Middle frontal gyrus (tissue), 1 donor: Measurements from ENCODE around the gene ARPC1A.
"Not testable (repeated sequence)": the region's sequence is repeated elsewhere in the genome, so short reads cannot be mapped to it uniquely, and the experiment has no call there.

Experiments used
- DNase-seq: peaks from one replicate; pipeline ENCODE4 v3.0.0-alpha.2; 2015; ENCODE audit warnings: low spot score; ENCODE audit errors: extremely low spot score

Gene ARPC1A

DNA sequence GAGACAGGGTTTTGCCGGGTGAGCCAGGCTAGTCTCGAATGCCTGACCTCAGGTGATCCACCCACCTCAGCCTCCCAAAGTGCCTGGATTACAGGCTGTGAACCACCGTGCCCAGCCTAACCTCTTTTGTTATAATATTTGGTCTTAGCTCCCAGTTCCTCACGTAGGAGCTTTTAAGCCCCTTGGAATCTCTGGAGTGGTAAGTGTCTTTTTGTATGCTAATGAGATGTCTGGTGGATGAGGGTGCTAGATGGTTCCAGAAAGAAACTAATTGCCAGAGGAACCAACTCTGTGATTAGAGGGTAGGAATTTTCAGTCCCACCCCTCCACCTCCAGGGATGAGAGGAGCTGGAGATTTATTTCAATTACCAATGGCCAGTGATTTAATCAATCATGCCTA lies 5.3 kb upstream of the ARPC1A start:
- DNase-seq, result no peak

DNA sequence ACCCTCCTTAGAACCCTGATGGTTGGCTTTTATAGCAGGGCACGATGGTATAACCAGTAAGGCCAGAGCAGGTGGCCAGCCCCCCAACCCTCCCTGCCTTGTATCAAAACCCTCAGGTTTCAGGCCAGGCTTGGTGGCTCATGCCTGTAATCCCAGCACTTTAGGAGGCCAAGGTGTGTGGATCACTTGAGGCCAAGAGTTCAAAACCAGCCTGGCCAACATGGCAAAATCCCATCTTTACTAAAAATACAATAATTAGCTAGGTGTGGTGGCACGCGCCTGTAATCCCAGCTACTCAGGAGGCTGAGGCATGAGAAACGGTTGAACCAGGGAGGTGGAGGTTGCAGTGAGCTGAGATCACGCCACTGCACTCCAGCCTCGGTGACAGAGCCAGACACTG lies 3.0 kb upstream of the ARPC1A start:
- not testable (repeated sequence) for DNase-seq

DNA sequence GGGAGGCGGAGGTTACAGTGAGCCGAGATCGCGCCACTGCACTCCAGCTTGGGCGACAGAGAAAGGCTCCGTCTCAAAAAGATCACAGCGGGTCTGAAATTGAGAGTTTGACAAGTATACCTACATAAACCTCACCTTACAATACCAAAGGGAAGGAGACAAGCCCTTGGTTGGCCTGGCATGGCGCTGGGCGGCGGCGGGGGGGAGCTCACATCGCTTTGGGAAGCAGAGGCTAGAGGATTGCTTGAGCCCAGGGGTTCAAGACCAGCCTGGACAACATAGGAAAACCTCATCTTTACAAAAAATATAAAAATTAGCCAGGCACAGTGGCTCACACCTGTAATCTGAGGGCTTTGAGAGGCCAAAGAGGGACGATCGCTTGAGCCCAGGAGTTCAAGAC lies 1.1 kb upstream of the ARPC1A start:
- DNase-seq, result no peak

DNA sequence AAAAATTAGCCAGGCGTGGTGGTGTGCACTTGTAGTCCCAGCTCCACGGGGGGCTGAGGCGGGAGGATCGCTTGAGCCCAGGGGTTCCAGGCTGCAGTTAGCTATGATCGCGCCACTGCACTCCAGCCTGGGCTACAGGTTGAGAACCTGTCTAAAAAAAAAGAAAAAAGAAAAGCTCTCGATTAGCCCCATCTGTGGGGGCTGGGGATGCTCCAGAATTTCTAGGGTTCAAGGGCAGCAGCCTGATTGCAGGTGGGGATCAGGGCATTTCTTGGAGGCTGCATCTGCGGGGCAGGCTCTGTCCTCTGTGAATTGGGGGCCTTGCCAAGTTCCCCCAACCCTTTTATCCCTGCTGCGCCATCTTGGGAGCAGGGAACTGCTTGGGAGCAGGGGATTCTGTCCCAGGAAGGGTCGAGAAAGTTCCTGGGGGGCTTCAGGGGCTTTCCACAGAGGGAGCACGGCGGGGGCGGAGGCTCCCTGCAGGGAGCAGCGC lies 651 bp upstream of the ARPC1A start:
- DNase-seq, result no peak

DNA sequence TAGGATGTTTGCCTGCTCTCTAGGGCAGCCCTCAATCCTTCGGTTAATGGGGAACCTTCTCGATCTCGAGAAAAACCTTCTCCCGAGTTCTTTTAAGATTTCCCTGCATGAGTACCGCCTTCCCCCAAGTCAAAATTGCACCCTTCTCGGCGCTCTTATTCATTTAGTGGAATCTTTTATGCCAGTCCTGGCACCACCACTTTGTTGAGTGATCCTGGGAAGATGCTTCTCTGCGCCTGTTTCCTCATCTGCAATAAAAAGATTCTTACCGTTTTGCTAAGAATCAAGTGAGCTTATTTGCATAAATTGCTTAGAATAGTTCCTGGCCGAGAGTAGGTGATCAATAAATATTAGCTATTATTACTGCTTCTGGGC lies 697 bp downstream of the ARPC1A start:
- DNase-seq, result no peak

DNA sequence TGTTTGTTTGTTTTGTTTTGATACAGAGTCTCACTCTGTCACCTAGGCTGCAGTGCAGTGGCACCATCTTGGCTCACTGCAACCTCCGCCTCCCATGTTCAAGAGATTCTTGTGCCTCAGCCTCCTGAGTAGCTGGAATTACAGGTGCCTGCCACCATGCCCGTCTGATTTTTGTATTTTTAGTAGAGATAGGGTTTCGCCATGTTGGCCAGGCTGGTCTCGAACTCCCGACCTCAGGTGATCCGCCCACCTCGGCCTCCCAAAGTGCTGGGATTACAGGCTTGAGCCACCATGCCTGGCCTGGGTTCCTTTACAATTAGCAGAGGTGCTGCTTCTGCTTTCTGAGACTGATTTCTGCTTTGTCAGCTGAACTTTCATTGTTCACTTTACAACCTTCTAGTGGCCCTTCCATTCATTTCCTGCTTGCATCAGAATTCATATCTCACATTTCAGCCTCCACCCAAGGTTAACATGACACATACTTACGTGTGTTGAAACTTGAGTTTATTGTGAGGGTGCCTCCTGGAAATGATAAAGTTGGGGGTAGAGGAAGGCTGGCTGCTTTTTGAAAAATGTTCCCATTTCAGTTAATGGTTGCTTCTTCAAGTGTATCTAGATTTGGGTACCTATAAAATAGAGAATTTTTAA lies 4.7 kb downstream of the ARPC1A start:
- not testable (repeated sequence) for DNase-seq

DNA sequence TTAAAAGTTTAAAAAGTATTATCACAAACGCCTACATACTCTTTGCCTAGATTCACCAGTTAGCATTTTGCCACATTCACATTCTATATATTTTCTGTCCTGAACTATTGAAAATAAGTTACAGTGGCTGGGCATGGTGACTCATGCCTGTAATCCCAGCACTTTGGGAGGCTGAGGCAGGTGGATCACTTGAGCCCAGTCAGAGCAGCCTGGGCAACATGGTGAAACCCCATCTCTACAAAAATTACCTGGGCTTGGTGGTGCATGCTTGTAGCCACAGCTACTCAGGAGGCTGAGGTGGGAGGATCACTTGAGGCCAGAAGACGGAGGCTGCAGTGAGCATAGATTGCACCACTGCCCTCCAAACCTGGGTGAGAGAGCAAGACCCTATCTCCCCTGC lies 5.3 kb downstream of the ARPC1A start:
- DNase-seq, result no peak

DNA sequence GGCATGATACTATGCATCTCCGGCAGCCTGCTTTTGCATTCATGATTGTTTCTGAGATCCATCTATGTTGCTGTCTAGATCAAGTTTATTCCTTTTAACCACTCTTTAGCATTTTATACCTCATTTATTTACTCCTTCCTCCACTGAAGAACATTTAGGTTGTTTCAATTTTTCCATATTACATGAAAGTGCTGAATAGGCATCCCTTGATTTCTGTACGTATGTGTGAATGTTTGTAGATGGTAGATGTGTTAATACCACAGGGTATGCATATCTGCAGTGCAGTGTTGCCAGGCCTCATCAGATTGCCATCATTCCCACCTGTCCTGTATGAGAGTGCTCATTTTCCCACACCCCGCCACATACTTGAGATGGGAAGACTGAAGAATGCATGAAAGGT lies 13.9 kb downstream of the ARPC1A start:
- DNase-seq, result no peak

DNA sequence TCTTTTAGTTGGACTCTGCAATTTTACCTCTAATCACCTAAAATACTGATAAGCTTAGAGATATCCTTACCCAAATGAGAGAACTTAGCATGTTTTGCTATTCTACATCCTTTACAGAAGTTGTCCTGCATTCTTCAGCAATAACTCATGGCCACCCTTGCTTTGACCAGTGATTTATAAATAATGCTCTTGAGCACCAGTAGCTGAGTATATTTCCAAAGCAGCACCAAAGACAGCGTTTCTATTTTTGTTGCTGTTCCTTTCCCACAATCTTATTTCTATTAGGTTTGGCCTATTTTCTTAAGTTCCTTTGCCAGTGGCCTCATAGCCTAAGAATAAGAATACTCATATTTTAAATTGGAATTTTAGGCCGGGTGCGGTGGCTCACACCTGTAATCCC lies 15.0 kb downstream of the ARPC1A start:
- DNase-seq, result no peak

DNA sequence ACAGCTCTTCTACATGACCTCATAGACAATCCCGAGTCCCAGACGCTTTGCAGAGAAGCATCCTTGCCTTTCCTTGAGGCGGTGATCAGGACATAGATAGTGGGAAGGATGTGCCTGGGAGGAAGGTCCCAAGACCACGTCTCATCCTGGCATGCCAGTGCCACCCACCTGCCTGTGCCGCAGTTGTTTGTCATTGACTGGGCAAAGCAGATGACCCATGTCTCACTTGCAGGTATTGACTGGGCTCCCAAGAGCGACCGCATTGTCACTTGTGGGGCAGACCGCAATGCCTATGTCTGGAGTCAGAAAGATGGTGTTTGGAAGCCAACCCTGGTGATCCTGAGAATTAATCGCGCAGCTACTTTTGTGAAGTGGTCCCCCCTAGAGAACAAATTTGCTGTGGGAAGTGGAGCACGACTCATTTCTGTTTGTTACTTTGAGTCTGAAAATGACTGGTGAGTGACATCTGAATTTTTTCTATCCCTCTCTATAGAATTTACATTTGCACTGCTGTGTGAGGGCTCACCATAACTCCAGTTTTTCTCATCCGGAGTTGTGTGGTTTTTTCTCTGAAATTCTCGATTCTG lies 18.5 kb downstream of the ARPC1A start:
- no peak for DNase-seq

DNA sequence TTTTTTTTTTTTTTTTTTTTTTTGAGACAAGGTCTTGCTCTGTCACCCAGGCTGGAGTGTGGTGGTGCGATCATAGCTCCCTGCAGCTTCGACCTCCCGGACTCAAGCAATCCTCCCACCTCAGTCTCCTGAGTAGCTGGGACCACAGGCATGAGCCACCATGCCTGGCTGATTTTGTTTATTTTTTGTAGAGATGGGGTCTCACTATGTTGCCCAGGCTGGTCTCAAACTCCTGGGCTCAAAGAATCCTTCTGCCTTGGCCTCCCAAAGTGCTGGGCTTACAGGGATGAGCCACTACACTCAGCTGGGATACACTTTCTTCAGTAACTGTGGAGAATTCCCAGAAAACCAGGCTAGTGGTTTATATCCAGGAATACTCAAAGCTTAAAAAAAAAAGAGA lies 24.9 kb downstream of the ARPC1A start:
- not testable (repeated sequence) for DNase-seq

DNA sequence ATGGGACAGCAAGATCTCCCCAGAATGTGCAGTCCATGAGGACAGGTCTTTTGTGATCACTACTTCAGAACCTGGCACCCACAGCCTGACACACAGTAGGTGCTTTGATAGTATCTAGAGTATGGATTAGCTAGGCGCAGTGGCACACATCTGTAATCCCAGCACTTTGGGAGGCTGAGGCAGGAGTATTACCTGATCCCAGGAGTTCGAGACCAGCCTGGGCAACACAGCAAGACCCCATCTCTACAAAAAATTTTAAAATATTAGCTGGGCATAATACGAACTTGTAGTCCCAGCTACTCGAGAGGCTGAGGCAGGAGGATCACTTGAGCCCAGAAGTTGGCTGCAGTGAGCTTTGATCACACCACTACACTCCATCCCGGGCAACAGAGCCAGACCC lies 26.5 kb downstream of the ARPC1A start:
- DNase-seq, result no peak

DNA sequence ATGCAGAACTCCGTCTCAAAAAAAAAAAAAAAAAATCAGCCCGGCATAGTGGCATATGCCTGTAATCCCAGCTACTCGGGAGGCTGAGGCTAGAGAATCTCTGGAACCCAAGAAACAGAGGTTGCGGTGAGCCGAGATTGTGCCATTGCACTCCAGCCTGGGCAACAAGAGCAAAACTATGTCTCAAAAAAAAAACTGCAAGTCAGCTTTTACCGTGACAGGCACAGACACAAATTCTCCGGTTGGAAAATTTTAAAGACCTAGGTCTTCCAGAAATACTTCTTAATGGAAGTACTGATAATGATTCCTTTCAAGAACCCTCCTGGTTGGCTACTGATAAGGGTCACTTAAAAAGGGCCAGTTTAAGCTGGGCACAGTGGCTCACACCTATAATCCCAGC lies 29.4 kb downstream of the ARPC1A start:
- DNase-seq, result no peak

DNA sequence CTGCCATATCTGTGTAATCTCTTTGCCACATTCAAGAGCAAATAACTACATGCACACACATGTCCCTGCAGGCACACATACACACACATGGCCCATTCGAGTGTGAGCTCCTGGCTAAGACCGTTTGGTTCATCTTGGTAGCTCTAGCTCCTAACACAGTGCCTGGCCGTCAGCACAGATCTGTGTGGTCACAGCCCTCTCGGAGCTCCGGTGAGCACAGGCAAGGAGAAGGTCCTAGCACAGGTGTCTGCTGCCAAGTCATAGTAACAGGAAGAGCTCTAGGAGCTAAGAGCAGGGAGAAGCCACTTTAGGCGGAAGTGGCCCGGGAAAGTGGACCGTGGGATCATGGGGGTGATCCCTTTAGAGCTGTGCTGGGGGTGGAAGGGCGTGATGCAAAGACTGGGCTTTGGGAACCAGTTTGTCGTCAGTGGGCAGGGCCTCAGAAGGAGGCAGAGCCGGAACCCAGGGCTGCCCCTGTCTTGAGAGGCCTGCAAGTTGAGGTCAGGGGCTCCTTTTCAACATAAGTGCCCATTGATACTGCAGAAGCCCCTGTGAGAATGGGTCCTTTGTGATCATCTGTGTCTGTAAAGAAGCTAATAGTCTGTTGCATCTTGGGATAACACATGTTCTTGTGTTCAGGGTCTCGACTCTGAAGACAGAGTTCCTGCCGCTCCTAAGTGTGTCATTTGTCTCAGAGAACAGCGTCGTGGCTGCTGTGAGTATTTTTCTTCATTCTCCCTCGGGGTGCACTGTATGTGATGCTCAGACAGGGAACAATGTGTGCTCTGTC lies 32.2 kb downstream of the ARPC1A start:
- DNase-seq, result no peak

DNA sequence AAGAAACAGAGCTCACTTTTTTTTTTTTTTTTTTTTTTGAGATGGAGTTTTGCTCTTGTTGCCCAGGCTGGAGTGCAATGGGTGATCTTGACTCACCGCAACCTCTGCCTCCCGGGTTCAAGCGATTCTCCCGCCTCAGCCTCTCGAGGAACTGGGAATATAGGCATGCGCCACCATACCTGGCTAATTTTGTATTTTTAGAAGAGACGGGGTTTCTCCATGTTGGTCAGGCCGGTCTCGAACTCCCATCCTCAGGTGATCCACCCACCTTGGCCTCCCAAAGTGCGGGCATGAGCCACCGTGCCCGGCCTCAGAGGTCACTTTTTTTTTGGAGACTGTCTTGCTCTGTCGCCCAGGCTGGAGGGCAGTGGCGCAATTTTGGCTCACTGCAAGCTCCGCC lies 32.8 kb downstream of the ARPC1A start:
- DNase-seq, result not testable (repeated sequence)

DNA sequence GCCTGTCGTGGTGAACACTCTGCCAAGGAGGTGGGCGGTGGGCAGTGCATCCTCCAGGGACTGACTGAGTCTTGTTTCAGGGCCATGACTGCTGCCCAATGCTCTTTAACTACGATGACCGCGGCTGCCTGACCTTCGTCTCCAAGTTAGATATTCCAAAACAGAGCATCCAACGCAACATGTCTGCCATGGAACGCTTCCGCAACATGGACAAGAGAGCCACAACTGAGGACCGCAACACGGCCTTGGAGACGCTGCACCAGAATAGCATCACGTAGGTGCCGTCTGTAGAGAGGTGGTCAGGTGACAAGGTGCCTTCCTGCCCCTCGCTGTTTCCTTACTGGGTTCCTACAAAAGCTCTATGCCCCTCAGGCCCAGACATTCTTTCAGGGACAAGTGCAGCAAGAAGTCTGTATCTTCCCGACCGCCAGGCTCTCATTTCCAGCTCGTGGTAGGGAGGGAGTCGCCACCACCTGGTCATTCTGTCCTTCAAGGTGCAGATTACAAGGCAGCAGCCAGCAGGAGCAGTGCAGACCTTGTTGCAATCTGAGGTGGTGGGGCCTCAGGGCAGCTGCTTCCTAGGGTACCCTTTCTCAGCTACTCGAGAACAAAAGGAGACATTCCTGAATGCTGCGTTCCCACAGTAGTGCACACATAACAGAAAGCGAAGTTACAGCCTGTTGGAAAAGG lies 33.9 kb downstream of the ARPC1A start:
- DNase-seq, result no peak

DNA sequence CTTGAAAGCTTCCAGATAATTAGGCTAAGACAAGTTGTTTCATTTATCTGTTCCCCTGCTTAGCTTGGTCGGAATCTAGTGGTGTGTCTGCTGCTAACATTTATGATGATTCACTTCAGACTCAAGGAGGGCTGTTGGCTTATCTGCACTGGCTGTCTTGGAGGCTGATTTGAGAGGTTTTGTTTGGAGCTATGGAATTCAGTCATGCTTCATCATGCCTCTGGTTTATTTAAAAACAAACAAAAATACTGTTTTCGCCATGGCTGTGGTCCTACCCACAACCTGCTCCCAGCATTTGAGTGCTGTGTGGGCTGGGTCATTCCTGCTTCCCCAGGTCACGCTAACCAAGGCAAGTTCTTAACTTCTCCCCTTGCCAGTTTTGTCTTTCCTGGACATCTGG lies 37.1 kb downstream of the ARPC1A start:
- no peak for DNase-seq

DNA sequence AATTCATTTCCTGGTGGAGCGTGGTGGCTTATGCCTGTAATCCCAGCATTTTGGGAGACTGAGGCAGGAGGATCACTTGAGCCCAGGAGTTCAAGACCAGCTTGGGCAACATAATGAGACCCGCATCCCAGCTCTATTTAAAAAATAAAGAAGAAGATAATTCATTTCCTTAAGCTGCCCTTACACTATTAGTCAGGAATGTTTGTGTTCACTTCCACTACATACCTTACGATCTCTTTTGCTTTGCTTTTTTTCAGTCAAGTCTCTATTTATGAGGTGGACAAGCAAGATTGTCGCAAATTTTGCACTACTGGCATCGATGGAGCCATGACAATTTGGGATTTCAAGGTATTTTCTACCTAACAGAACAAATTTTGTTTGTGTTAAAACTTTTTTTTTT lies 37.6 kb downstream of the ARPC1A start:
- no peak for DNase-seq

DNA sequence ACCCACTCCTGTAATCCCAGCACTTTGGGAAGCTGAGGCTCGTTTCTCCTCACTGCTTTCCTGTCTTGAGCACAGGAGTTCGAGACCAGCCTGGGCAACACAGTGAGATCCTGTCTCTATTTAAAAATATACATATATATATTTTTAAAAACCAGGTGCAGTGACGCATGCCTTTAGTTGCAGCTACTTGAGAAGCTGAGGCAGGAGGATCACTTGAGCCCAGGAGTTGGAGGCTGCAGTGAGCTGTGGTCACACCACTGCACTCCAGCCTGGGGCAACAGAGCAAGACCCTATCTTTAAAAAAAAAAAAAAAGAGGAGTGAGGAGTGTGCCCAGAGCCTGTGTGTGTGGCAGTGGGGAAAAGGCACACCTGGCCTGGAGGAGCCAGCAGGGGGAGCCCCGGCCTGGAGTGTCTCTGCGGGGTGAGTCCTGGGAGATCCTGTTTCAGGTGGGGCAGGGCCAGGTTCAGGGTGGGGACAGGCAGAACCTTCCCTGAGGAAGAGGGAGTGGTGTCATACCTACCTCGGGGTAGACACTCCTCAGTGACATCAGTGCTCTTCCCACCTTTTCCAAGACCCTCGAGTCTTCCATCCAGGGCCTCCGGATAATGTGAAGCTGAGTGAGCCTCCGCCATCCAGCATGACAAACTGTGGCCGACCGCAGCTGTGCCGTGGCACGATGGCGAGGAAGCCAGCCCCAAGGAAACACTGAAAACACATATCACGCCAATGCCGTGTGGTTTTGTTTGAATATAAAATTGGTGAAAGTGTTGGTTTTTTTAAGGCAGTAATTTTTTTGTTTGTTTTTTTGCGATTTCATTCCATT lies 39.8 kb downstream of the ARPC1A start:
- DNase-seq, result no peak

DNA sequence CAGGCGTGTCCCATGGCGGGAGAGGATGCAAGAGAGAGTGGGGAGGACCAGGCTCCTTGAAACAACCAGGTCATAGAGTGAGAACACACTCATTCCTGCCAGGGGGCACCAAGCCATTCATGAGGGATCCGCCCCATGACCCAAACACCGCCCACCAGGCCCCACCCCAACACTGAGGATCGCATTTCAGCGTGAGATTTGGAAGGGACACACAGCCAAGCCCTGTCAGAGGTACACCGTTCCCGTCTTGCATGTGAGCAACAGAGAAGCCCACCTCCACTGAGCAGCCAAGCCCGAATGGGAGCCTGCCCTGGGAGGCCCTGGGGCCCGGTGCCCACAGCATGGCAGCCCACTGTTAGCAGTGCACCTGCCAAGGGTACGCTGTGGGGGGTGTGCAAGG lies 40.9 kb downstream of the ARPC1A start:
- DNase-seq, result no peak

DNA sequence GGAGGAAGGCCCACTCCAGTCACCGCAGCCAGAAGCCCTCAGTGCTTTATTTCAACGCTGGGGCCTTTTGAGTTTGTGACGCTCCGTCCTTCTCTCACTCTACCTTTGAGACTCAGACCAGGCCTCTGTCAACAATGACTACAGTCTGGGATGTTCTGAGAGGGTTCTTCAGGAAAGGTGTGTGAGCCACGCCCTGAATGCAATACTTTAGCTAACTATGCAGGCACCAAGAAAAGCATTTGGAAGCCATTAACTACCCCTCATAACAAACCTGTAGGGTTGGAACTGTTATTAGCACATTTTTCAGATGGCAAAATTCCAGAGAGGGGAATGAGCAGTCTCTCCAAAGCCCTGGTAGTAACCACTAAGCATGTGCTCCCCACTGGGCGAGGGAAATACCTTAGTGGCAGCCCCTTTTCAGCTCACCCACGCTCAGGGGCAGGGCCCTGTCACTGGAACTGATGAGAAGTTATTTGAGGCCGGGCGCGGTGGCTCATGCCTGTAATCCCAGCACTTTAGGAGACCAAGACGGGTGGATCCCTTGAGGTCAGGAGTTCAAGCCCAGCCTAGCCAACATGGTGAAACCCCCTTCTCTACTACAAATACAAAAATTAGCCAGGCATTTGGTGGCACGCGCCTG lies 43.2 kb downstream of the ARPC1A start:
- DNase-seq, result no peak
